HG03442 (cell line): ENCODE results near the gene EIPR1.

Experiments used
- ATAC-seq: cut with Tn5 transposase; IDR thresholded peaks from one replicate; pipeline ENCODE4 v1.9.1; 2021; ENCODE audit warnings: mild to moderate bottlenecking, moderate library complexity; ENCODE audit not compliant: unreplicated experiment

EIPR1 gene

GRCh38 chr2:3142210-3142609 is 235.4 kb downstream of the EIPR1 start:
- no peak for ATAC-seq

GRCh38 chr2:3141696-3142095 is 235.9 kb downstream of the EIPR1 start:
- no peak for ATAC-seq

GRCh38 chr2:3139906-3140305 is 237.7 kb downstream of the EIPR1 start:
- ATAC-seq, result no peak
